Measurements from ENCODE around the gene DIPK2A. TPM values are rescaled to one million over a fixed set of nuclear protein-coding genes. Genes with fewer than 3 reads are reported as not detected.

DIPK2A gene
- total RNA-seq, 2 experiments from 2014 or later: 18.0 to 19.4 TPM

DNA sequence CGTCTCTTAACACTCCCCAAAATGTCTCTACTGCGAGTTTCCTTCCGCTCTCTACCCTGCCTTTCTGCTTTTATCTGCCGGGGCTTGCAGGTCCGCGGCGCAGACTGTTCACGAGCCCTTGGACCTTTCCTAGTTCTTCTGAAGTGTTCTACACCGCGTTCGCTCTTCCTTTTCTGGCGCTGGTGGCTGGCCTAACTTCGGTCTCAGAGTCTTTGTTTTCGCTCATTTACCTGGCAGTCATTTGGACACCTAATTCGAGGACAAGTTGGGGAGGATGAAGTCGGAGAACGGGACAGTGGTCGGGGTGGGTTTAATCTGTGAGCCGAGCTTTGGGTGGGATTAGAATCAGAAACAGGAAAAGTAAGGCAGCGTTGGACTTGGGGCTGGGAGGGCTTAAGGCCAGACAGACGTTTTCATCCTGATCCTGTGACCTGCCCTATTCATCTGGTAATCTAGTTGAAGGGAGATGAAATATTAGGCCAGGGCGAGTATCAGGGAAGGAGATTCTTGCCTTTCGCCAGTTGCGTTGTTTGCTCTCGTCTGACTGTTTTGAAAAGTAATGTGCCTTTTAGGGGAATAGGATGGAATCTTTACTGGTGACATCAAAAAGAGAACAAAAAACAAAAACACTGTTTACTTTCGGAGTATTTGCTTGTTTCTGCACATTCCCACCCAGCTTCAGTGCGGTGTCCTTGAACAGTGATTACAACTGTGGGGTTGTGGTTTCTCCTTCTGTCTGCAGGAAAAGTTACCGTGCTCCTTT, 1.8 kb downstream of the DIPK2A start:
- peak; percentile 79 for DNase-seq
- no peak for ATAC-seq
- ChIA-PET CTCF (interaction anchor here (1.4 to 2.6 kb wide), 2 partner anchors 10 to 100 kb away, joined by 3 to 14 read pairs; no protein-coding TSS in a partner anchor), POLR2A (no interaction called here)
- peak overlapping the region; percentile 89 for H3K4me3 Mint-ChIP-seq
- peak overlapping the region; percentile 91 for H3K27ac Mint-ChIP-seq
- intact Hi-C loops (cut with micrococcal nuclease): no loop called here
- TF ChIP-seq, protein P1, sequence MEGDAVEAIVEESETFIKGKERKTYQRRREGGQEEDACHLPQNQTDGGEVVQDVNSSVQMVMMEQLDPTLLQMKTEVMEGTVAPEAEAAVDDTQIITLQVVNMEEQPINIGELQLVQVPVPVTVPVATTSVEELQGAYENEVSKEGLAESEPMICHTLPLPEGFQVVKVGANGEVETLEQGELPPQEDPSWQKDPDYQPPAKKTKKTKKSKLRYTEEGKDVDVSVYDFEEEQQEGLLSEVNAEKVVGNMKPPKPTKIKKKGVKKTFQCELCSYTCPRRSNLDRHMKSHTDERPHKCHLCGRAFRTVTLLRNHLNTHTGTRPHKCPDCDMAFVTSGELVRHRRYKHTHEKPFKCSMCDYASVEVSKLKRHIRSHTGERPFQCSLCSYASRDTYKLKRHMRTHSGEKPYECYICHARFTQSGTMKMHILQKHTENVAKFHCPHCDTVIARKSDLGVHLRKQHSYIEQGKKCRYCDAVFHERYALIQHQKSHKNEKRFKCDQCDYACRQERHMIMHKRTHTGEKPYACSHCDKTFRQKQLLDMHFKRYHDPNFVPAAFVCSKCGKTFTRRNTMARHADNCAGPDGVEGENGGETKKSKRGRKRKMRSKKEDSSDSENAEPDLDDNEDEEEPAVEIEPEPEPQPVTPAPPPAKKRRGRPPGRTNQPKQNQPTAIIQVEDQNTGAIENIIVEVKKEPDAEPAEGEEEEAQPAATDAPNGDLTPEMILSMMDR (IDR thresholded peaks at IDR 0.05): peak; percentile 10
- peaks cover 32% of the 10 kb centered on the region for H3K4me1 Mint-ChIP-seq (ENCODE audit: low read depth)
- peaks cover 4% of the 10 kb centered on the region for H3K27me3 Mint-ChIP-seq
- H3K36me3 Mint-ChIP-seq (ENCODE audit: low read depth): peaks cover 5% of the 10 kb centered on the region
- H3K9me3 Mint-ChIP-seq: no peaks in the 10 kb centered on the region

DNA sequence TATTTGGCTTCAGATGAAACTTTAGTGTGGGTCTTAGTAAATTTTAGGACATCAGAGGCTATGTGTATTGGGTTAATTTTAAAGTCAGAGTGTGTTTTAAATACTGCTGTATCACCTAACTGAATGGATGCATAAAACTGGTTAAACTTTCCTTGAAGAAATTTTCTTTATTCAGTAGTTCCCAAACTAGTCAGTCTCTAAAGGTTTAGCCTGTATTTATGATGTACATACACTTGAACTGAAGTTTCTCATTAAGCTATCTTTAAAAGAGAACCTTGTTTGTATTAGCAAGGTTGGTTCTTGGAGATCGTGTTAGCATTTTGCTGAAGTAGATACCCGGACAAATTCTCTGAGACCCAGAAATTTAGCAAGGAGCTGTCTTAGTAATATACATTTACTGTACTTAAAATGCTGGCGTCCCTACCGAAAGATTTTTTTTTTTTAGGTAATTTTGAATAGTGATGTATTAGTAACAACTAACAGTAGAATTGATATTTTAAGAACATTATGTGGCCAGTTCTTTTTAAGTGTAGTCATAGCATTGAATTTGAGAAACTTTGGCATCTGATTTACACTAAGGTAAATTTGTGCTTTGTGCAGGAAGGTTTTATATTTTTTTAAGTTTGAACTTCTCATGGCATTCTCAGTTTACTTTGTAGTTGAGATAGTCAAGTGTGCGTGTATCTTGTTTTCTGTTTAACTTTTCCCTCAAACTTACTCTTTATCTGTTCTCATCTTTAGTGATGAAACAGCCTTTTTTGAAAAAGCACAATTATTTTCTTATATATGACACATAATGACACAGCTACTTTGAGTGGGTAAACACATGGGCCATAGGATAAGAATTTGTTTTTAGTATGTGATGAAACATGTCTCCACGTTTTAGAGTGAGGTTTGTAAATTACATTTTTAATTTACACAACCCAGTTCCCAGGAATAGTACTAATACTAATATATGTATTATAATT, 2.9 kb downstream of the DIPK2A start:
- CTCF ChIA-PET: interaction anchor here (0.8 to 2.6 kb wide), 7 partner anchors 9 to 125 kb away, joined by 3 to 14 read pairs (median 3); no protein-coding TSS in a partner anchor
- DNase-seq (no peak), ATAC-seq (no peak)
- H3K9me3 Mint-ChIP-seq: no peaks in the 10 kb centered on the region
- TF ChIP-seq, protein P1 (IDR thresholded peaks at IDR 0.05): no peak
- intact Hi-C loops (cut with micrococcal nuclease): no loop called here
- no peak overlapping the region for H3K27ac Mint-ChIP-seq
- H3K4me3 Mint-ChIP-seq: peak overlapping the region; percentile 89
- H3K4me1 Mint-ChIP-seq (ENCODE audit: low read depth): peaks cover 34% of the 10 kb centered on the region
- H3K27me3 Mint-ChIP-seq: no peaks in the 10 kb centered on the region
- POLR2A ChIA-PET: no interaction called here
- peaks cover 5% of the 10 kb centered on the region for H3K36me3 Mint-ChIP-seq (ENCODE audit: low read depth)

DNA sequence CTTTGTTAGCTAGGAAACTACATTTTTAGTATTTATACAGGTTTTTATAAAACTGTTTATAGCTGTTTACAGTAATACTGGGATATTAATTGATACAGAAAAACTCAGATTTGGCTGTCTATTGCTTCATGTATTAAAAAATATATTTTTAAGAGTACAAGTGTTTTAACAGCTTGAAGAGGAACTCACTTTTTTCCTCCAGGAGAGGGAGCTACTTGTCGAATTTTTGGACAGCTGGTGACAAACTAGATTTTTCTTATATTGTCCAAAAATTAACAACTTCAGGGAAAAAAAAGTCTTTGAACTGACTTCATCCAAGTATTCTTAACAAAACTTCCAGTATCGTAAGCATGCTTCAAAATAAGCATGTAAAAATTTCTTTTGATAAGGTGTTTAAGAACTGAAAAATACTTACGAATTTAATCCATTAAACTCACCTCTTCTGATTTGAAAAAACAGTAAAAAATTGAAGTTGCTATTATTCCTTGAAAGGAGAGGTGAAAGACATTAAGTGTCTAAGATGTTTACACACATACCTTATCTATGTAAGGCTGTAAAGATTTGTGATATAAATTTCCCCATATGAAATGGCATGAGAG, 4.0 kb downstream of the DIPK2A start:
- H3K9me3 Mint-ChIP-seq: no peaks in the 10 kb centered on the region
- no peak for DNase-seq
- peaks cover 37% of the 10 kb centered on the region for H3K4me1 Mint-ChIP-seq (ENCODE audit: low read depth)
- no peaks in the 10 kb centered on the region for H3K27me3 Mint-ChIP-seq
- TF ChIP-seq, protein P1 (IDR thresholded peaks at IDR 0.05): peak; percentile 70
- ChIA-PET POLR2A (interaction anchor here (0.7 kb wide), 1 partner anchor 1385 kb away, joined by 3 read pairs; no protein-coding TSS in a partner anchor), CTCF (interaction anchor here (0.8 to 2.6 kb wide), 6 partner anchors 8 to 126 kb away, joined by 3 to 14 read pairs (median 3); no protein-coding TSS in a partner anchor)
- intact Hi-C loops (cut with micrococcal nuclease): no loop called here
- no peak overlapping the region for H3K27ac Mint-ChIP-seq
- ATAC-seq: no peak
- H3K36me3 Mint-ChIP-seq (ENCODE audit: low read depth): peaks cover 5% of the 10 kb centered on the region
- peak overlapping the region; percentile 19 for H3K4me3 Mint-ChIP-seq

DNA sequence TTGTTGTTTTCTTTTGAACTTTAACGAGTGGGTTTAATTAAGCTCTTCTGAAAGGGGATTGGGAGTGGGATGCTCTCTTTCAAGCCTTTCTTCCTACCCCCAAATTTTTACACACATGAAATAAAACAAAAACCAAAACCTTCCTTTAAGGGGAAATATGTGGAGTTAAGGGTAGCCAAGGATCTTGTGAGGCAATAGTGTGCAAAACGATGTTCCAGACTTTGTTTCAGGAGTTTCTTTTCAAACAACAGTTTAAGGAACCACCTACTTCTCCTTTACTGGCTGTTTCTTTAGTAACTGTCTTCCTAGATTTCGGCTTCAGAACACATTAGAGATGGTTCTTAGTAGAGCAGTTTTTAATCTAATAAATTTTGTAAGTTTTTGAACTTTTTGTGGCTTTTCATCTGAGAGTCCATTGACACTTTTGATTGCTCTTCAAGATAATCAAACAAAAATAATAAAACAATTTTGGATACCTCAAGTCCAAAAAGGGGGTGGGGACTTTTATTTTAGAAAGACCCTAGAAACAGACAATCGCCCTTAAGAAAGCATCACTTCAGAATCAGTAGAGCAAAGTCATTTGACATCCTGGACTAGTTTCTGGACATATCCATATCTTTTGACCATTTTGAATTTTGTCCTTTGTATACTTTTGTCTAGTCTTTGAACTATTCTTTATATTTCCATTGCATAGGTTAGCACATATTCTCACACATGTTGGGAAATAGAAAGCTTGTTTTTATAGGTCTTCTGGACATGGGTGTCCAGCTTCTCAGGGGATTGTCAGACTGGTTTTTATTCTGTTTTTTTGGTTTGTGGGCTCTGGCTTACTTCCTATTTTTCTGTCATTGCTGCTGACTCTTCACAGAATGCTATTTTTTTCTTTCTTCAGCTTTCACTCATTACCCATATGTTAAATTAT, 6.0 kb downstream of the DIPK2A start:
- H3K4me1 Mint-ChIP-seq (ENCODE audit: low read depth): peaks cover 40% of the 10 kb centered on the region
- TF ChIP-seq, protein P1 (IDR thresholded peaks at IDR 0.05): no peak
- ATAC-seq (no peak), DNase-seq (no peak)
- no peak overlapping the region for H3K27ac Mint-ChIP-seq
- no peak overlapping the region for H3K4me3 Mint-ChIP-seq
- no peaks in the 10 kb centered on the region for H3K27me3 Mint-ChIP-seq
- intact Hi-C loops (cut with micrococcal nuclease): no loop called here
- peaks cover 7% of the 10 kb centered on the region for H3K36me3 Mint-ChIP-seq (ENCODE audit: low read depth)
- CTCF ChIA-PET: interaction anchor here (0.9 kb wide), 2 partner anchors 25 to 28 kb away, joined by 4 read pairs; no protein-coding TSS in a partner anchor
- H3K9me3 Mint-ChIP-seq: no peaks in the 10 kb centered on the region
- POLR2A ChIA-PET: no interaction called here
